GM18870 (cell line): ENCODE measurements around the gene FGGY.
"Not testable (repeated sequence)": the region's sequence is repeated elsewhere in the genome, so short reads cannot be mapped to it uniquely, and the experiment has no call there.

Experiments
- ATAC-seq: cut with Tn5 transposase; IDR thresholded peaks from one replicate; pipeline ENCODE4 v1.9.1; 2021; ENCODE audit warnings: moderate library complexity; ENCODE audit not compliant: unreplicated experiment

FGGY gene

GRCh38 chr1:59346429-59346828, 49.5 kb downstream of the FGGY start:
- no peak for ATAC-seq

GRCh38 chr1:59349101-59349500, 52.2 kb downstream of the FGGY start:
- ATAC-seq = no peak

GRCh38 chr1:59350521-59350920, 53.6 kb downstream of the FGGY start:
- no peak for ATAC-seq

- no peak for ATAC-seq
These were observed 55.2 kb downstream of the FGGY start for GRCh38 chr1:59352065-59352464.

GRCh38 chr1:59353453-59353852, 56.6 kb downstream of the FGGY start:
- no peak for ATAC-seq

- not testable (repeated sequence) for ATAC-seq
These were observed 57.3 kb downstream of the FGGY start for GRCh38 chr1:59354239-59354638.

- ATAC-seq = peak; percentile 44
These were observed 57.9 kb downstream of the FGGY start for GRCh38 chr1:59354709-59355337.

- ATAC-seq = peak; percentile 80
These were observed 58.5 kb downstream of the FGGY start for GRCh38 chr1:59355361-59355760.

GRCh38 chr1:59356627-59357026, 59.7 kb downstream of the FGGY start:
- ATAC-seq = no peak

GRCh38 chr1:59357645-59358320, 60.9 kb downstream of the FGGY start:
- ATAC-seq = no peak

- no peak for ATAC-seq
These were observed 62.4 kb downstream of the FGGY start for GRCh38 chr1:59359325-59359724.

GRCh38 chr1:59360170-59360569, 63.3 kb downstream of the FGGY start:
- no peak for ATAC-seq

- no peak for ATAC-seq
These were observed 63.8 kb downstream of the FGGY start for GRCh38 chr1:59360729-59361128.

GRCh38 chr1:59361766-59362165, 64.9 kb downstream of the FGGY start:
- no peak for ATAC-seq

- ATAC-seq = no peak
These were observed 67.1 kb downstream of the FGGY start for GRCh38 chr1:59364037-59364436.

- ATAC-seq = no peak
These were observed 69.5 kb downstream of the FGGY start for GRCh38 chr1:59366346-59366745.

GRCh38 chr1:59367301-59368007, 70.6 kb downstream of the FGGY start:
- no peak for ATAC-seq

GRCh38 chr1:59368008-59368670, 71.2 kb downstream of the FGGY start:
- no peak for ATAC-seq

- no peak for ATAC-seq
These were observed 78.7 kb downstream of the FGGY start for GRCh38 chr1:59375321-59376220.

- ATAC-seq = no peak
These were observed 80.5 kb downstream of the FGGY start for GRCh38 chr1:59377350-59377904.
